Pancreas (tissue), 10 donors: ENCODE data around the gene VGF. TPM values are rescaled to one million over a fixed set of nuclear protein-coding genes. Genes with fewer than 3 reads are reported as not detected.
"Not testable (repeated sequence)": the region's sequence is repeated elsewhere in the genome, so short reads cannot be mapped to it uniquely, and the experiment has no call there.

ENCODE experiments used
- ATAC-seq, 4 donors: fragments of 200-7000 bp; cut with Tn5 transposase; one replicate each; pipeline versions ENCODE4 v1.8.0 to v1.9.1; 2020; ENCODE audit warnings: mild to moderate bottlenecking in 4 of 4, moderate library complexity in 4 of 4
- DNase-seq, 6 donors: peaks; one replicate each; pipeline ENCODE4 v3.0.0-alpha.2; 2020
- FAIRE-seq: peaks from 2 replicates; lab custom pipeline; 2012; peaks lifted over from hg19 to GRCh38; lab: Jason Lieb, UNC
- H3K27ac ChIP-seq, 4 donors: fragments of 200-600 bp; sonication (generic); 1 replicate in 3 of 4; 2 replicates in 1 of 4; pipeline versions ENCODE4 v1.5.0 to v1.8.0; 2020
- H3K27me3 ChIP-seq, 4 donors: fragments of 200-600 bp; one replicate each; pipeline ENCODE4 v1.8.0; 2021
- H3K36me3 ChIP-seq, 3 donors: fragments of 200-600 bp; sonication (generic) in 1 of 3; one replicate each; pipeline versions ENCODE4 v1.5.0 to v1.8.0; 2020 to 2021
- H3K4me1 ChIP-seq, 3 donors: fragments of 200-600 bp; one replicate each; pipeline ENCODE4 v1.8.0; 2021
- H3K4me3 ChIP-seq, 4 donors: fragments of 200-600 bp; sonication (generic) in 2 of 4; one replicate each; pipeline versions ENCODE4 v1.5.0 to v1.8.0; 2020 to 2021
- H3K9me3 ChIP-seq, 4 donors: fragments of 200-600 bp; one replicate each; pipeline ENCODE4 v1.8.0; 2021
- CTCF ChIP-seq, 4 donors: fragments of 200-600 bp; sonication (generic) in 3 of 4; IDR thresholded peaks; one replicate each; pipeline versions ENCODE4 v1.5.0 to v1.8.0; 2021; ENCODE audit warnings: antibody characterized with exemption in 4 of 4
- WGBS, 2 donors: extraction: QIAGEN DNeasy Blood & Tissue Kit; methylation state at CpG; one replicate each; pipeline ENCODE4 v1.1.7; 2013; 5-methylcytosine and 5-hydroxymethylcytosine counted together
- intact Hi-C, 3 donors: fragments of 100-400 bp; cut with DNase I; formaldehyde crosslinking; loops; one replicate each; pipeline versions ENCODE4 v1.11.1 to v1.14.2; 2022
- polyA plus RNA-seq, 2 donors: library from polyadenylated mRNA; stranded (reverse); fragments of 200-250 nt; gene quantifications; one replicate each; pipeline ENCODE4 v1.2.3, GENCODE V29; 2013
- total RNA-seq, 6 donors: library from RNA; stranded (reverse); fragmentation: NEBNext Ultra II Directional in 4 of 6; extraction: Animal tissue kit (Norgen Biotek cat#: 25700) in 4 of 6; gene quantifications; one replicate each; pipeline versions ENCODE4 v1.2.1 to v1.2.4, GENCODE V29; 2021 to 2023
- donor health status: healthy with polysubstance abuse.
- donor health status: DM: no; HTN: no; CAD: no; lungs with moderate emphysema.
- donor health status: DM: no; HTN: no; CAD: no.
- donor health status: control.
- donor health status: control.
- donor health status: Bipolar disorder and iron deficiency.
- donor health status: DM: yes; HTN: yes; CAD: no.
- donor health status: DM: no; HTN: no; CAD: no.
- donor health status: DM: no; HTN: no; CAD: no.
- donor health status: DM: yes; HTN: yes; CAD: no.

Gene VGF
- total and polyA plus RNA-seq, 8 donors, result 1.3 to 82.7 (median 22.4) TPM

GRCh38 chr7:101123703-101124068, 41.7 kb downstream of the VGF start:
- TF ChIP-seq CTCF (IDR thresholded peaks at IDR 0.05), result no peak
- no peak overlapping the region for H3K4me3 ChIP-seq
- no peak for DNase-seq
- H3K9me3 ChIP-seq, result no peaks in the 10 kb centered on the region
- no peaks in the 10 kb centered on the region for H3K36me3 ChIP-seq
- no peak overlapping the region for H3K27ac ChIP-seq
- no peaks in the 10 kb centered on the region for H3K4me1 ChIP-seq
- H3K27me3 ChIP-seq, result no peaks in the 10 kb centered on the region
- no peak for FAIRE-seq
- intact Hi-C loops, result no loop called here
- ATAC-seq, result no peak
- 71 to 75% methylated on average over 3 of the region's 3 CpGs for WGBS, 2 donors

DNA sequence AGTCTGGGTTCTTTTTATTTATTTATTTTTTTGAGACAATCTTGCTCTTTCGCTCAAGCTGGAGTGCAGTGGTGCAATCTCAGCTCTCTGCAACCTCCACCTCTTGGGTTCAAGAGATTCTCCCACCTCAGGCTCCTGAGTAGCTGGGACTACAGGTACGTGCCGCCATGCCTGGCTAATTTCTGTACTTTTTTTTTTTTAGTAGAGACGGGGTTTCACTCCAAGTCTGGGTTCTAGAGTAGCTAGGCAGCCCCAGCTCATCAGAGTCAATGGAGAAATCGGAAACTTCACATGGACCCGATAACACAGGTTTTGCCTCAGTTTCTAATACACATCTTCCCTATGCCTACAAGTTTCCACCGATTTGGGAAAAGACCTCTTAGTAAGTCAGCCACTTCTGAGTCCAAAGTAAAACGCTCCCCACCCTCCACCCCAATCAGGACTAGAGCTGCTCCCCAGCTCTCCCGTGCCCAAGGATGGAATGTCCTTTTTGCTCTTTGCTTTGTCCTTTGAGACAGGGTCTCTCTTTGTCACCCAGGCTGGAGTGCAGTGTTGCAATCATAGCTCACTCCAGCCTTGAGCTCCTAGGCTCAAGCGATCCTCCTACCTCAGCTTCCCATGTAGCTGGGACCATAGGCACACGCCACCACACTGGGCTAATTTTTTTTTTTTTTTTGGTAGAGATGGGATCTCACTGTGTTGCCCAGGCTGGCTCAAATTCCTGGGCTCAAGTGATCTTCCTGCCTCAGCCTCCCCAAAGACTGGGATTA, 42.3 kb downstream of the VGF start:
- H3K27me3 ChIP-seq, result no peaks in the 10 kb centered on the region
- intact Hi-C loops, result no loop called here
- no peak for DNase-seq
- H3K9me3 ChIP-seq, result no peaks in the 10 kb centered on the region
- FAIRE-seq, result no peak
- H3K4me3 ChIP-seq, result no peak overlapping the region
- no peaks in the 10 kb centered on the region for H3K36me3 ChIP-seq
- WGBS, 2 donors, result 75 to 81% methylated on average over 11 of the region's 11 CpGs
- H3K27ac ChIP-seq, result peak overlapping the region in 1 of 4 donors; percentile 58
- H3K4me1 ChIP-seq, result no peaks in the 10 kb centered on the region
- TF ChIP-seq CTCF (IDR thresholded peaks at IDR 0.05), result no peak
- ATAC-seq, result no peak

- Histone ChIP-seq H3K4me1 (no peaks in the 10 kb centered on the region), H3K27ac (peak overlapping the region in 2 of 4 donors; percentile 15 to 58), H3K36me3 (no peaks in the 10 kb centered on the region), H3K9me3 (no peaks in the 10 kb centered on the region), H3K4me3 (peak overlapping the region in 1 of 4 donors; percentile 22), H3K27me3 (no peaks in the 10 kb centered on the region)
- TF ChIP-seq CTCF (IDR thresholded peaks at IDR 0.05), result no peak
- intact Hi-C loops, result no loop called here
- DNase-seq, result peak in 3 of 6 donors; percentile 23 to 34 (median 24)
- FAIRE-seq, result no peak
- ATAC-seq, result peak in 3 of 4 donors; percentile 47 to 59 (median 49)
- 27 to 38% methylated on average over 16 to 17 of the region's 17 CpGs for WGBS, 2 donors
Measured at GRCh38 chr7:101121991-101122932, 43.1 kb downstream of the VGF start.

DNA sequence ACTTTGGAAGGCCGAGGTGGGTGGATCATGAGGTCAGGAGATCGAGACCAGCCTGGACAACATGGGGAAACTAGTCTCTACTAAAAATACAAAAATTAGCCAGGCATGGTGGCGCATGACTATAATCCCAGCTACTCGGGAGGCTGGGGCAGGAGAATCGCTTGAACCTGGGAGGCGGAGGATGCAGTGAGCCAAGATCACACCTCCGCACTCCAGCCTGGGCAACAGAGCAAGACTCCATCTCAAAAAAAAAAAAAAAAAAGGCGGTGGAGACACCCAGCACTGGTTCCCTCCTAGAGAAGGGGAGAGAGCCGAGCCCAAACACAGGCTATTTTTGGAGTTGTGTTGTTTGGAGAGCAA, 43.8 kb downstream of the VGF start:
- H3K9me3 ChIP-seq, H3K4me1 ChIP-seq, intact Hi-C loops, H3K27me3 ChIP-seq, H3K36me3 ChIP-seq, ATAC-seq, DNase-seq, FAIRE-seq, H3K27ac ChIP-seq, H3K4me3 ChIP-seq: not testable (repeated sequence)
- 56 to 77% methylated on average over 8 to 9 of the region's 9 CpGs for WGBS, 2 donors

GRCh38 chr7:101120315-101120714, 45.1 kb downstream of the VGF start:
- Histone ChIP-seq H3K9me3 (no peaks in the 10 kb centered on the region), H3K27me3 (no peaks in the 10 kb centered on the region), H3K4me3 (no peak overlapping the region), H3K36me3 (no peaks in the 10 kb centered on the region), H3K4me1 (no peaks in the 10 kb centered on the region), H3K27ac (no peak overlapping the region)
- WGBS, 2 donors, result 63 to 74% methylated on average over 4 of the region's 4 CpGs
- no peak for TF ChIP-seq CTCF (IDR thresholded peaks at IDR 0.05)
- intact Hi-C loops, result no loop called here
- FAIRE-seq, result no peak
- no peak for DNase-seq
- ATAC-seq, result no peak
